T-helper 2 cell (primary cell): ENCODE results near the gene MRPL42.
A peak's percentile ranks its signal among the peaks of the same experiment; 100 is the strongest.
"Not testable (repeated sequence)": the region's sequence is repeated elsewhere in the genome, so short reads cannot be mapped to it uniquely, and the experiment has no call there.

Source experiments
- DNase-seq, 5 experiments: peaks; one replicate each; pipeline versions ENCODE4 v3.0.0 to v3.0.0-alpha.2; 2012 to 2022

MRPL42 gene

GRCh38 chr12:93447555-93448290, 19.6 kb upstream of the MRPL42 start:
- peak in 1 of 5 experiments; percentile 29 for DNase-seq

GRCh38 chr12:93448796-93449195, 18.5 kb upstream of the MRPL42 start:
- no peak for DNase-seq

GRCh38 chr12:93449277-93449676, 18.0 kb upstream of the MRPL42 start:
- DNase-seq = no peak

GRCh38 chr12:93451423-93452158, 15.7 kb upstream of the MRPL42 start:
- DNase-seq = no peak

GRCh38 chr12:93453633-93454032, 13.7 kb upstream of the MRPL42 start:
- no peak for DNase-seq

- no peak for DNase-seq
Observed at GRCh38 chr12:93456077-93456476, 11.2 kb upstream of the MRPL42 start.

- DNase-seq = no peak
Observed at GRCh38 chr12:93459097-93459496, 8.2 kb upstream of the MRPL42 start.

- DNase-seq = no peak
Observed at GRCh38 chr12:93460003-93460402, 7.3 kb upstream of the MRPL42 start.

- no peak for DNase-seq
Observed at GRCh38 chr12:93460902-93461301, 6.4 kb upstream of the MRPL42 start.

- DNase-seq = no peak
Observed at GRCh38 chr12:93461503-93461902, 5.8 kb upstream of the MRPL42 start.

GRCh38 chr12:93465841-93466240, 1.5 kb upstream of the MRPL42 start:
- DNase-seq = no peak

- no peak for DNase-seq
Observed at GRCh38 chr12:93466625-93467350, 526 bp upstream of the MRPL42 start.

- DNase-seq = peak in 1 of 5 experiments; percentile 31
Observed at GRCh38 chr12:93468008-93468371, 676 bp downstream of the MRPL42 start.

- DNase-seq = no peak
Observed at GRCh38 chr12:93469386-93469785, 2.1 kb downstream of the MRPL42 start.

GRCh38 chr12:93476555-93476954, 9.2 kb downstream of the MRPL42 start:
- DNase-seq = no peak

GRCh38 chr12:93482721-93483120, 15.4 kb downstream of the MRPL42 start:
- DNase-seq = no peak

GRCh38 chr12:93483151-93483807, 16.0 kb downstream of the MRPL42 start:
- no peak for DNase-seq

GRCh38 chr12:93484315-93484981, 17.1 kb downstream of the MRPL42 start:
- DNase-seq = no peak

GRCh38 chr12:93492808-93493207, 25.5 kb downstream of the MRPL42 start:
- not testable (repeated sequence) for DNase-seq

- no peak for DNase-seq
Observed at GRCh38 chr12:93494096-93494495, 26.8 kb downstream of the MRPL42 start.

- no peak for DNase-seq
Observed at GRCh38 chr12:93497456-93497855, 30.1 kb downstream of the MRPL42 start.

GRCh38 chr12:93498813-93499212, 31.5 kb downstream of the MRPL42 start:
- not testable (repeated sequence) for DNase-seq

- no peak for DNase-seq
Observed at GRCh38 chr12:93500201-93500600, 32.9 kb downstream of the MRPL42 start.
